Stimulated activated CD4-positive, alpha-beta T cell treated with anti-CD3 and anti-CD28 coated beads, Interleukin-1b, Interleukin-23, amount 100 ng/mL, for 4 hours (primary cell): ENCODE data around the gene ZCCHC14.
"Not testable (repeated sequence)": the region's sequence is repeated elsewhere in the genome, so short reads cannot be mapped to it uniquely, and the experiment has no call there.

Source experiments
- DNase-seq, 2 donors: peaks; one replicate each; pipeline ENCODE4 v3.0.0-alpha.2; 2020; ENCODE audit warnings: low read depth in 2 of 2

The ZCCHC14 gene

DNA sequence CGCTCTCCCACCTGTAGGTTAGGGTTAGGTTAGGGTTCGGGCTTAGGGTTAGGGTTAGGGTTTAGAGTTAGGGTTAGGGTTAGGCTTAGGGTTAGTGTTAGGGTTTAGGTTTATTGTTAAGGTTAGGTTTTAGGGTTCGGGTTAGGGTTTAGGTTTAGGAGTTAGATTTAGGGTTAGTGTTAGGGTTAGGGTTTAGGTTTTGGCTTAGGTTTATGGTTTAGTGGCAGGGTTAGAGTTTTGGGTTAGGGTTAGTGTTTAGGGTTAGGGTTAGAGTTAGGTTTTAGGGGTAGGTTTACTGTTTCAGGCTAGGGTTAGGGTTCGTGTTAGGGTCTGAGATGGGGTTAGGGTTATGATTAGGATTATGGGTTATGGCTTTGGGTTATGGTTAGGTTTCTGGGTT, 31.6 kb upstream of the ZCCHC14 start:
- no peak for DNase-seq

DNA sequence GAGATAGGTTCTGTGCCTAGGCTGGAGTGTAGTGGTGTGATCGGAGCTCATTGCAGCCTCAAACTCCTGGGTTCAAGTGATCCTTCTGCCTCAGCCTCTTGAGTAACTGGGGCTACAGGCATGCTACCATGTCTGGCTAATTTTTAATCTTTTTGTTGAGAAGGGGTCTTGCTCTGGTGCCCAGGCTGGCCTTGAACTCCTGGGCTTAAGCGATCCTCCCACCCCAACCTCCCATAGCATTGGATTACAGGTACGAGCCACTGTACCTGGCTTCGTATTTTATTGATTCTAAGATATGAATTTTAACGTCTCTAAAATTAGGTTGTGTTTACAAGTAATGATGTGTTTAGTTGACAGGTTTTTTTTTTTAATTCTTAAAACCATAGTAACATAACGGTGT, 30.8 kb upstream of the ZCCHC14 start:
- DNase-seq = not testable (repeated sequence)

DNA sequence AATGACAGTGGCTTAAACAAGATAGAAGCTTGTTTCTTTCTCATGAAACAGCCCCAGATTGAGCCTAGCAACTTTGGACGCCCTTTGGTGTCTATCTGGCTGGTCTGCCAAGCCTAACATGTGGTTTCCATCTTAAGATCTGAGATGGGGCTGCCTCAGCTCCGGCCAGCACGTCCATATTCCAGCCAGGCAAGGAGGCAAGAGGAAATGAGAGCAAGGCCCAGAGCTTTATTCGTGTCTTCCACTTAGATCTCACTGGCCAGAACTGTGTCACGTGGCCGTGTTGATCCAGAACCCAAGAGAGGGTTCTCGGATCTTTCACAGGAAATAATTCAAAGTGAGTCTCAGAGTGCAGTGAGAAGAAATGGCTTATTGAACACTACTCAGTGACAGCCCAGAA, 28.9 kb upstream of the ZCCHC14 start:
- not testable (repeated sequence) for DNase-seq

DNA sequence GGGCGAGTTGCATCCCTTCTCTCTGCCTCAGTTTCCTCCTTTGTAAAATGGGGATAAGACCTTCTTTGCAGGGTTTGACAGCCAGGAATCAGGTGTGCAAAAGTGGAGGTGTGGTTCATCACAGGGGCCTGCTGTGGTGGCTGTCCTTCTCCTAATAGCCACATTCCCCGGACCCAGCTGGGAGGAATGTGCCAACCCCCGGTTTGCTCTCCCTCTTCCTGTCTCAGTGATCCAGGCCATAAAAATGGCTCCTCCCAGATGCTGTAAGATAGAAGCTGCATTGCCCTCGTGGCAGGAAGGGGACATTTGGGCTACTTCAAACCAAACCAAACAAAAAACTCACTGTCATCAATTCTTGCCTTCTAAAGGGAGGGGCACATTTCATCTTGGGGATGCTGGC, 26.3 kb upstream of the ZCCHC14 start:
- DNase-seq = not testable (repeated sequence)

DNA sequence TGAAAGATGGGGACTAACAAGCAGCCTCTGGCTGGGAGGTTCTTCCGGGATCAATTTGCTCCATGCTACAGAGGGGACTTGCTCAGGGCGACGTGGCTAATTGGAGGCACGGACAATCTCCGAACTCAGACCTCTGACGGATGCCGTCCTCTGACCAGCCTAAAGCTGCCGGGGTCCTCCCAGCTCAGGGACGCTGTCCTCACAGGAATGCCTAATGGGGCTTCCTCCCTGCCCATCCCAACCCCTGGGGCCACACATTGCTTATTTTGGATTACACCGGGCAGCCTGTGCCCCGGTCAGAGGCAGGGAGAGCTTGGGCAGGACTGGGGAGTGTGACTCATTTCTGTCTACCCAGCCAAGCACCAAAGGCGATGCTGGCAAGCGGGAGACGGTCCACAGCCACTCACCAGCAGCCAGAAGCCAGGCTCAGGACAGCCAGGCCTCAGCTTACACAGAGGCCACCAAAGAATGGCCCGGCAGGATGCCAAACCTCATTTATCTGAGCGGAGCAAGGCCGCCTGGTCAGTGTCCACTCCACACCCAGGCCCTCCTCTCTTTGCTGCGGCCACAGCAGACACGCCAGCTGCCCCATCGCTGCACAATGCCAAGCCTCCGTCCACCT, 25.7 kb upstream of the ZCCHC14 start:
- not testable (repeated sequence) for DNase-seq

DNA sequence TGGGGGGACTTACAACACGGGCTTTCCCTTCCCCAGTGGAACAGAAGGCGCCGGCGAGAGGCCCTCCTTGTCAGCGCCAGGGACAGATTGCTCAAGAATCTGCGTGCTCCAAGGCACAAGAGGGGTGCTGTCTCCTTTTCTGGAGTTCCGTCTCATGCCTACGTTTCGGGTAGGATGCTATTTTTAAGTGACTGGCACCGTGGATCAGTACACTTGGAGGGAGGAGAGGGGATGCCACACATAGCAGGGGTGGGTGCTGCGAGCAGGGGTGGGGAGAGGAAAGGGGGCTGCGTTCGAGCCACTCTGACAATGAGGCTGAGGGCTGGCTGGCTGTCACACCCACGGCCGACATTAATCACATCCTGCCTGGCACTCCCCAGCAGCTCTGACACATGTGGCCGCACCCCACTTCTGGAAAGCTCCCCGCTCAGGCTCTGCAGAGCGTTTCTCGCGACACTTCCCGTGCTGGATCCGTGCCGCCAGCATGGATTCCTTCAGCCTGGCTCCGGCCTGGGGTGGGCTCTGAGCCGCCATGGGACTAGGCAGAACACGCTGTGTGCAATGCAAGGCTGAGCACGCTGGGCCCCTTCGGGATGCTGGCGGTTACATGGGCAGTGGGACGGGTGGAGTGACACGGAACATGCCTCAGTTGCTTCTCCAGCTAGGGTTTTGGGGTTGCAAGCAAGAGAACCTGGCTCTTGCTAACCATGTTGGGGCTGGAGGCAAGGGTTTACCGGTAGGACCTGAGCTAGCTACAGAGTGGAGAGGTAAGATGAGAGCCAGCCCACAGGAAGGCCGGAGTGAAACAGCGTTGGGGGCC, 25.0 kb upstream of the ZCCHC14 start:
- DNase-seq = not testable (repeated sequence)

DNA sequence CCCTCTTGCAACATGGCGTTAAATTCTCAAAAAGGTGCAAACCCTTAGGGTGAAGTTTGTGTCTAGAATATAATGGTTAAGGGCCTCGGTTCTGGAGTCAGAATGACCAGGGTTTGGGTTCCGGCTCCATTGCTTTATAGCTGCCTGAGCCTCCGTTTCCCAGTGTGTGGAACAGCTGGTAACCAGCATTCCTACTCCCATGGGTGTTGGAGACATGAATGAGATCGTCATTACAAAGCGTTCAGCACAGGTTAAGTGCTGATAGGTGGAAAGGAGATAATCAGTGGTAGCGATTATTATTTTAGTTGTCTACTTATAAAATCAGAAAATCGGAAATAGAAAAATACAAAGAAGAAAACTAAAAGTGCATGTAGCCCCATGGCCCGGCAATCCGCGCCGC, 23.5 kb upstream of the ZCCHC14 start:
- no peak for DNase-seq

DNA sequence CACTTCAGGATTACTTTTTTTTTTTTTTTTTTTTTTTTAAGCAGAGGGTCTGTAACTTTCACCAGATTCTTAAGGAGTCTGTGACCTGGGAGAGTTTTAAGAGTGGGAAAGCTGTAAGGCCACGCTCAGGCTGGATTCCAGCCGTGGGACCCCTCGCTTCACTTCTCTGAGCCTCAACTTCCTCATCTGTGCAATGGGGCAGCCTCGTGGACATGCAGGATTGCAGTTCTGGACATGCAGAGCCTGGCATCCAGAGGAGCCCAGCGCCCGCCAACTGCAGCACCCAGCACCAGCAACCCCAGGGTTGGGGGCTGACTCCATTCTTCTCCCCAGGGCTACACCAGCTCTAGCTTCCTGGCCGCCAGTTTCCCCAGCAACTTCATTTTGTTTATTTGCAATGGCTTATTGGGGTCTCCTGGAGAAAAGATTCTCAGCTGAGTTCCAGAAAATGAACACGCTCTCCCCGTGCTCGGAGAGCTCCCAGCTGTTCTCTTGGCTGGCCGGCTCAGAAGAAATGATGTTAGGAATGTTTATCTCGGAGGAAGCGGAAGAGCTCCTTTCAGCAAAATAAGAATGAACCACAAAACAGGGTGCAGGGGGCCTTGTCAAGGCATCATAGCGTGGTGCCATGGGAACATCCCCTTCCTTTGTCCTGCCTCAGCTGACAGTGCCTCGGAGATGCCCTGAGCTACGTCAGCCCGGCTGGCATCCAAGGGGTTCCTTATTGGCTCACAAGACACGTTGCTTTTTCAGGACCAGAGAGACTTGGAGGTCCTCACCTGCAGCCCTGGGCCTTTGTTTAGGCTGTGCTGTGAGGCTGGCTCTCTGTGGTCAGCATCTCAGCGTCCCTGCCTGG, 22.9 kb upstream of the ZCCHC14 start:
- DNase-seq = no peak

DNA sequence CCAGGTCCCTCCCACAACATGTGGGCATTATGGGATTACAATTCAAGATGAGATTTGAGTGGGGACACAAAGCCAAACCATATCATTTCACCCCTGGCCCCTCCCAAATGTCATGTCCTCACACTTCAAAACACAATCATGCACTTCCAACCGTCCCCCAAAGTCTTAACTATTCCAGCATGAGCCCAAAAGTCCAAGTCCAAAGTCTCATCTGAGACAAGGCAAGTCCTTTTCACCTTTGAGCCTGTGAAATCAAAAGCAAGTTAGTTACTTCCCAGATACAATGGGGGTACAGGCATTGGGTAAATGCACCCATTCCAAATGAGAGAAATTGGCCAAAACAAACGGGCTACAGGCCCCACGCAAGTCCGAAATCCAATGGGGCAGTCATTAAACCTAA, 17.0 kb upstream of the ZCCHC14 start:
- DNase-seq = not testable (repeated sequence)

DNA sequence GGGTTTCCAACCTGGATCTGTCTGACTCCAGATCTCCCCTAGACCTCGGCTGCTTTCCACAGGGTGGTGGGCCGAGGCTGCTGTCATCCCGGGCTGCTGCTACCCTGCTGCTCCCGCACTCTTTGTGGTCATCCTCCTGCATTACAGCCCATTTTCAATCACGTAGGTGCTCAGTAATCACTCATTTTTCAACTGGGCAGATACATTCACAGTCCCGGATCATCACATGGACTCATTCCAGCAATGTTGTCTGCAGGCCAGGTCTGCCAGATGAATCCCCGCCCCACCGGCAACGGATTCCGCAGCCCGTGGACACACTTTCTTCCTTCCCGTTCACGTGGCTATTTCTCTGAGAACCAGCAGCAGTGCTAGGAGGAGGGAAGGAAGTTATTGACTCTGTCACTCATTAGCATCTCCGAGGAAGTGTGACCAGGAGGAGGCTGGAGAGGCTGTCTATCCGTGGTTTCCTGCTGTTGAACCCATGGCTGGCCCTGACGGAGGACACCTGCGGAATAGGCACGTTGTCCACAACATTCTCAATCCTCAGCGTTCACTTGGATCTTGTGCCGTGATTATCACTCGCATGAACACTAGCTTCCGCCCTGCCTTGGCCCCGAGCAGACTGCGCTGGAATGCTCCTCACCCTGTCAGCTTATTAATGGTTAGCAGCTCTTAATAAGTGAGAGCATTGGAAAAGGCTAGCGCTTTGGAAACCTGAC, 14.7 kb upstream of the ZCCHC14 start:
- DNase-seq = no peak

DNA sequence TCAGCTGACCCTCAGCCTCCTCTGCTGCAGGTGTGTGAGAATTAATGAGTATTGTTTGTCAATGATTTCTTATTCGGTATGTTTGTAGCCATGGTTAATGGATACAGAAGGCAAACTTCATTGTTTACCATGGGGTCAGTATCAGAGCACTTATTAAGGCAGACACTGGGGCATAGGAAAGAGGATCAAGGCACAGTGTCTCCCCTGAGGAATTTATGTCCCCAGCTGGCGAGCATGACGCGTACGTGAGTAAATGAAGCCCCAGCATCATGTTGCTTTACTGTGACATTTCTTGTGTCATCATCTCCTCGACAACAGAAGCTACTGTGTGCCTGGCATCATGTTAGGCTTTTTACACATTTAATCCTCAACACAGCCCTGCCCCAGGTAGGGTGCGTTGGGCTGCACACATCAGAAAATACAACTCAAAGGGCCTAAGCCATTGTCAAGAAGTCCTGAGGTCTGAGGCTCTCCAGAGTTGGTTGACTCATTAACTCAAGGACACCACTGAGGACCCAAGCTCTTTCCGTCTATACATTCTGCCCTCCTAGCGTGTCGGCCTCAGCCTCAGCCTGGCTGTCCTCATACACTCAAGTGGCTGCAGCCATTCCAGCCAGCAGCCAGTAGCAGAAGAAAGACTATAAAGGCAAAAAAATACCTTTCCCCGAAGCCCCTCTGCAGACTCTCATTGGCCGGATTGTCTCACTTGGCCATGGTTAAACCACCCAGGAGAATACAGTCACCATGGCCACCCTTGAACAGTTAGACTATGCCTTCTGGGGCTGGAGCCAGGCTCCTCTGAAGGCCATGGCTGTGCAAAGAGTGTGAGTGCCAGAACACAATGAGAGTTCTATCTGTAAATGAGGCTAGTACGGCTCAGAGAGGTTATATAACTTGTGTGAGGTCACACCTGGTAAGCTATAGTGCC, 13.9 kb upstream of the ZCCHC14 start:
- DNase-seq = no peak

DNA sequence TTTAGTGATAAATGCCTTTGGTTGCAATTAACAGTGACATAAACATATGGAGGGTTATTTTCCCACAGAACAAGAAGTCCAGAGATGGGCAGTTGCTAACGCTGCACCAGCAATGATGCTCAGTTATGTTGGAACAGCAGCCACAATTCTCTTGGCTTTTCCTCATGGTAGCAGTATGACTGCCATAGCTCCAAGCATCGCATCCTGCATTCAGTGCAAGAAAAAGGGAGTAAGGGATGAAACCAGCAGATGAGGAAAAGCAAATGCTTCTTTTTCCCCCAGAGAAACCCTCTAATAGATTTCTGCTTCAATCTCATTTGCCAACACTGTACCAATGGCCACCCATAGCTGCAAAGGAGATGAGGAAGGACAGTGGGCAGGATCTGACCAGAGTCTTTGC, 13.0 kb upstream of the ZCCHC14 start:
- DNase-seq = no peak

DNA sequence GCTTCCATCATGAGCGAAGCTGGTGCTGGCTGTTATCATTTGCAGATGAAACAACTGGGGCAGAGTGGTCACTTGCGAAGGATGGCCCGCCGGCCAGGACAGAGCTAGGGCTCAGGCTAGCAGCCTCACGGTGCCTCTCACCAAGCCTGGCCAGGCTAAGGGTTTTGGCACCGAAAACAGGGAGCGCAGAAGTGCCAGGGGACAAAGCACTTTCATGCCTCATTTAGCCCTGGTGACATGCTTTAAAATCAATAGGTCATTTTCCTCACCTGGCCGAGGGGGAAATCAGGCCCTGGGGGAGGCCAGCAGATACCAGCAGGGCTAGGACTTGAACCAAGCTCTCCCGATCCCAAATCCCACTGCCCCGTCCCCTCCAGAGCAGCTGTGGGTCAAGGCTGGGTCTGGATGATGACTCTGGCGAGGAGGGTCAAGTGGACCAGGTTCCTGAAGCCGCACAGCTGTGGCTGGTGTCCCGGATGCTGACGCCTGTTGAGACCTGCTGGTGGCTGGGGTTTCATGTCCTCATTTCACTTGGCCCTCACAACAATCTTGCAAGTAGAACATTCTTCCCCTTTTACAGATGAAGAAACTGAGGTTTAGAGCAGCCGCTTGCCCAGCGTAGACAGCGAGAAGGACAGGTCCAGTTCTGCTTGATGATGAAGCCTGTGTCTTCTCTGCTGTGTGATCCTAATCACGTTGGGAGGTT, 10.6 kb upstream of the ZCCHC14 start:
- not testable (repeated sequence) for DNase-seq

DNA sequence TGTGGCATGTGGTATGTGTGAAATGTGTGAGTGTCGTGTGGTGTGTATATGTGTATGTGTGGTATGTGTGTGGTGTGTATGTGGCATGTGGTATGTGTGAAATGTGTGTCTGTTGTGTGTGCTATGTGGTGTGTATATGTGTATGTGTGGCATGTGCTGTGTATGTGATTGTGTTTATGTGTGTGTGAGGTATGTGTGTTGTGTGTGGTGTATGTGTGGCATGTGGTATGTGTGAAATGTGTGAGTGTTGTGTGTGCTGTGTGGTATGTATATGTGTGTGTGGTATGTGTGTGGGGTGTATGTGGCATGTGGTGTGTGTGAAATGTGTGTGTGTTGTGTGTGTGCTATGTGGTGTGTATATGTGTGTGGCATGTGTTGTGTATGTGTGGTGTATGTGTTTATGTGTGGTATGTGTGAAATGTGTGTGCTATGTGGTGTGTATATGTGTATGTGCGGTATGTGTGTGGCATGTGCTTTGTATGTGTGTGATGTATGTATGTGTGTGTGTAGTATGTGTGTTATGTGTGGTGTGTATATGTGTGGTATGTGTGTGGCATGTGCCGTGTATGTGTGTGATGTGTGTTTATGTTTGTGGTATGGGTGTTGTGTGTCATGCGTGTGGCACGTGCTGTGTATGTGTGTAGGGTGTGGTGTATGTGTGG, 9.6 kb upstream of the ZCCHC14 start:
- no peak for DNase-seq

DNA sequence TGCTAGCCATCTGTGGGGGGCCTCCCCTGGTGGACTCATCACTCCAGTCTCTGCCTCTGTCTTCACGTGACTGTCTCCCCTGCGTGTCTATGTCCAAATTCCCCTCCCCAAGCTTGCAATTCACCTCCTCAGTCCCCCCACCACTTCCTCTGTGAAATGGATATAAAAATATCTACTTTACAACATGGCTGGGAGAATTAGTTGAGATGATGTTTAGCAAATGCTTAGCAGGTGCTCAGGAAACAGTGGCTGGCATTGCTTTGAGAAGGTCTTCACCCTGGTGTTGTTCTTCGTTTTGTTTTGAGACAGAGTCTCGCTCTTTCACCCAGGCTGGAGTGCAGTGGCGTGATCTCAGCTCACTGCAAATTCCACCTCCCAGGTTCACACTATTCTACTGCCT, 8.3 kb upstream of the ZCCHC14 start:
- DNase-seq = no peak

DNA sequence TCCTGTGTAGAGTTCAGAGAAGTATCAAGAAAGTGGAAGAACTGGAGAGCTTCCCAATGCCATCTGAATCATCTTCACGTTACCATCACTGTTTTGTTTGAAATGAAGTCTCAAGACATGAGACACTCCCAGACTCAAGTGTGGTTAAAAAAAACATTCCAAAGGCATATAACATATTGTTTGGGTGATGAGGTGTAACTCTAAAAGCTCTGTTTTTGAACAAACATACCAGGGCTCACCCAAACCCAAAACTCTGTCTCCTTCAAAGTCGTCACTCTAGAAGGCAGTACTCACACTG, 6.3 kb upstream of the ZCCHC14 start:
- DNase-seq = no peak

DNA sequence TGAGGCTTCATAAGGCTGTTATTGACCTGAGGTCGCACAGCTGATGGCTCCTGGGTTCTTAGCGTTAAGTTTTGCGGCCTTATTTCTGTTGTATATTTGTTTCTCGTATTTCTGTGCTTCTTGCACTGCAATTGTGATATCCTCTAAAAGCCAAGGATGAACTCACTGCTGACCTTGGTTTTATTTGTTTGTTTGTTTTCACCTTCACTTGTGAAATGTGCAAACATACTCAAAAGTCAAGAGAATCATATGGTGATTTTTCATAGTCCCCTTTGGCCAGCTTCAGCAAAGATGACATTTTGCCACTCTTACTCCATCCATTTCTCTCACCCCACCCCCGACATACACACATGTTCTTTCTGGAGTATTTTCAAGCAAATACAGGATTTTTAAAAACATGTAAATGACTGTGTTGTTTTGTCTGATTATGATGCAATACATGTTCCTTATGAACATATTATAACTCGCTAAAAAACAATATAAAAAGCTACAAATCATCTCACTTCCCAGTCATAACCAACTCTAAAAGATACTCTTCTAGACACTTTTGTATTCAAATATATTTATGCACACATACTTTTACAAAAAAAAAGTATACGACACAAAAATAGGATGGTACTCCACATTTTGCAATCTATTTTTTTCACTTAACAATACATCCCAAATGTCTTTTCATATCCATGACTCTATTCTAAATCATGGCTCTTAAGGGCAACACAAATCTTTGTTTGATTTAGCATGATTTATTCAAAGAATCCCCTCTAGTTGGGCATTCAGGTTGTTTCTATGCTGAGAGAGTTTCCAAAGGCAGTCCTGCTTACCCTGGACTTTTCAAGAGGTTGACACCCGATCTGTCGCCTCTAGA, 5.7 kb upstream of the ZCCHC14 start:
- no peak for DNase-seq

DNA sequence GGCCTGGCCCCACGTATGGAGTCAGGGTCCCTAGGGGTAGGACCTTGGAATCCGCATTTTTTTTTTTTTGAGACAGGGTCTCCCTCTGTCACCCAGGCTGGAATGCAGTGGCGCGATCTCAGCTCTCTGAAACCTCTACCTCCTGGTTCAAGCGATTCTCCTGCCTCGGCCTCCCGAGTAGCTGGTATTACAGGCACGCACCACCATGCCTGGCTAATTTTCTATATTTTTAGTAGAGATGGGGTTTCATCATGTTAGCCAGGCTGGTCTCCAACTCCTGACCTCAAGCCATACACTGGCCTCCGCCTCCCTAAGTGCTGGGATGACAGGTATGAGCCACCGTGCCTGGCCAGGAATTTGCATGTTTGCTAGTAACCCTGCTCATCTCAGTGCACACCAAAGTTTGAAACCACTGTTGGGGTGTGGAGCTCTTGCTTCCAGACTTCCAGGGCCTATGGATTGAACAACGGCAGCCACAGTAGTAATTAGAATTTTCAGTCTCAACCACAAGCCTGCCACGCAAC, 5.0 kb upstream of the ZCCHC14 start:
- DNase-seq = not testable (repeated sequence)
